Fibroblast of lung (primary cell): ENCODE data around the gene BZW1.

ENCODE experiments used
- CTCF ChIP-seq, 2 donors: IDR thresholded peaks in 1 of 2; conservative IDR thresholded peaks in 1 of 2; 1 replicate in 1 of 2; 2 replicates in 1 of 2; pipeline ENCODE4 v1.5.1; 2011 to 2012; ENCODE audit warnings: low read length in 2 of 2, control low read depth in 1 of 2, inconsistent platforms in 1 of 2, low read depth in 1 of 2, mild to moderate bottlenecking in 1 of 2
- EZH2 ChIP-seq: IDR thresholded peaks from 2 replicates; pipeline ENCODE4 v1.5.1; 2012; ENCODE audit warnings: low read length, control low read depth, mild to moderate bottlenecking; ENCODE audit errors: missing control alignments

- no peak for TF ChIP-seq CTCF (conservative IDR thresholded peaks at IDR 0.05 in 1 of 2, IDR thresholded peaks at IDR 0.05 in 1 of 2; ENCODE audit: low read depth in 1 of 2, low read length in 2 of 2)
- no peak for TF ChIP-seq EZH2
Observed at GRCh38 chr2:200845194-200845593, 33.5 kb downstream of the BZW1 start.
